K562 (cell line): ENCODE results near the gene TMEM170A. TPM values are rescaled to one million over a fixed set of nuclear protein-coding genes. Genes with fewer than 3 reads are reported as not detected.
A peak's percentile ranks its signal among the peaks of the same experiment; 100 is the strongest.

Source experiments
- CBX1 ChIP-seq: sonication (generic); IDR thresholded peaks from 2 replicates; pipeline ENCODE4 v1.6.1; 2016; ENCODE audit warnings: antibody characterized with exemption, low read depth, mild to moderate bottlenecking
- CREB3L1 ChIP-seq: fragments of 450-650 bp; IDR thresholded peaks from 2 replicates; pipeline ENCODE4 v1.6.1; 2014; ENCODE audit warnings: low read depth, mild to moderate bottlenecking, moderate library complexity, borderline replicate concordance
- DIDO1 ChIP-seq: fragments of 450-650 bp; IDR thresholded peaks from 2 replicates; pipeline ENCODE4 v1.6.1; 2016; ENCODE audit warnings: low read depth, missing biosample characterization, missing genetic modification characterization
- HLTF ChIP-seq: fragments of 450-650 bp; IDR thresholded peaks from 2 replicates; pipeline ENCODE4 v1.6.1; 2016
- HOMEZ ChIP-seq: fragments of 250-450 bp; sonication (Bioruptor Pico); IDR thresholded peaks from 2 replicates; pipeline ENCODE4 v1.4.0; 2020; ENCODE audit warnings: mild to moderate bottlenecking, moderate library complexity
- KDM1A ChIP-seq, 2 experiments: fragments of 450-650 bp; IDR thresholded peaks; 2 replicates each; pipeline ENCODE4 v1.6.1; 2016; ENCODE audit warnings: mild to moderate bottlenecking in 2 of 2
- NR2C2 ChIP-seq, 2 experiments: fragments of 200-800 bp in 1 of 2; sonication (Bioruptor generic) in 1 of 2; sonication (generic) in 1 of 2; formaldehyde crosslinking in 1 of 2; IDR thresholded peaks; 2 replicates each; pipeline versions ENCODE4 v1.6.1 to v1.8.0; 2016 to 2022; ENCODE audit warnings: mild to moderate bottlenecking in 1 of 2, missing compliant biosample characterization in 1 of 2, missing genetic modification characterization in 1 of 2, missing genetic modification reagents in 1 of 2
- RBFOX2 ChIP-seq: fragments of 200-400 bp; formaldehyde crosslinking; IDR thresholded peaks from 2 replicates; pipeline ENCODE4 v1.6.1; 2017; ENCODE audit warnings: low read depth, mild to moderate bottlenecking, low read length, moderate library complexity
- RBM22 ChIP-seq: fragments of 200-400 bp; formaldehyde crosslinking; IDR thresholded peaks from 2 replicates; pipeline ENCODE4 v1.6.1; 2018; ENCODE audit warnings: low read length, low read depth; ENCODE audit not compliant: poor library complexity, severe bottlenecking
- RFX5 ChIP-seq: IDR thresholded peaks from 2 replicates; pipeline ENCODE4 v1.6.1; 2011; ENCODE audit warnings: low read depth, mild to moderate bottlenecking, improper control_type of control experiment, low read length
- SNAPC5 ChIP-seq: fragments of 250-450 bp; sonication (Bioruptor Pico); IDR thresholded peaks from 2 replicates; pipeline ENCODE4 v1.8.0; 2021; ENCODE audit warnings: moderate library complexity, mild to moderate bottlenecking, inconsistent platforms
- TBP ChIP-seq: optimal IDR thresholded peaks from 2 replicates; pipeline ENCODE3; 2011; ENCODE audit warnings: low read depth, low read length, improper control_type of control experiment
- U2AF2 ChIP-seq: fragments of 200-400 bp; formaldehyde crosslinking; optimal IDR thresholded peaks from 2 replicates; pipeline ENCODE3; 2017; ENCODE audit warnings: low read depth, mild to moderate bottlenecking, low read length
- VEZF1 ChIP-seq: fragments of 200-800 bp; sonication (Bioruptor generic); IDR thresholded peaks from 2 replicates; pipeline ENCODE4 v1.6.1; 2017; ENCODE audit warnings: missing genetic modification characterization, missing compliant biosample characterization
- ZBTB11 ChIP-seq, 3 experiments: fragments of 200-800 bp in 1 of 3; fragments of 250-450 bp in 1 of 3; fragments of 450-650 bp in 1 of 3; sonication (Bioruptor Pico) in 1 of 3; sonication (Bioruptor generic) in 1 of 3; formaldehyde crosslinking in 1 of 3; IDR thresholded peaks; 2 replicates each; pipeline versions ENCODE4 v1.6.1 to v1.8.0; 2016 to 2022; ENCODE audit warnings: mild to moderate bottlenecking in 2 of 3, missing genetic modification characterization in 2 of 3, missing compliant biosample characterization in 1 of 3, moderate library complexity in 1 of 3
- ZFP36 ChIP-seq: fragments of 150-350 bp; IDR thresholded peaks from 2 replicates; pipeline ENCODE4 v1.6.1; 2018; ENCODE audit warnings: low read length, low read depth; ENCODE audit not compliant: partially characterized antibody
- ZNF224 ChIP-seq: sonication (generic); formaldehyde crosslinking; IDR thresholded peaks from 2 replicates; pipeline ENCODE4 v1.8.0; 2022; ENCODE audit warnings: mild to moderate bottlenecking, missing genetic modification reagents
- ZNF551 ChIP-seq: fragments of 250-450 bp; sonication (Bioruptor Pico); IDR thresholded peaks from 2 replicates; pipeline ENCODE4 v1.5.0; 2021; ENCODE audit warnings: mild to moderate bottlenecking, moderate library complexity
- ZNF79 ChIP-seq: fragments of 250-450 bp; sonication (Bioruptor Pico); IDR thresholded peaks from 2 replicates; pipeline ENCODE4 v1.4.0; 2020; ENCODE audit warnings: low read depth, mild to moderate bottlenecking, moderate library complexity
- polyA plus RNA-seq, 8 experiments: library from polyadenylated mRNA; depleted of rRNA in 4 of 8; stranded (reverse) in 5 of 8; unstranded in 3 of 8; fragments of >200 nt; fragmentation: Nextera tagmentation in 2 of 8; fragmentation: Illumina TruSeq in 1 of 8; extraction: Ambion mirVana in 2 of 8; extraction: Trizol in 1 of 8; gene quantifications; 2 replicates each; pipeline versions ENCODE4 v1.2.1 to v1.2.3, GENCODE V29; 2011 to 2014; ENCODE audit warnings: inconsistent platforms in 1 of 8, missing spikeins in 1 of 8
- total RNA-seq, 7 experiments: library from RNA; depleted of rRNA in 6 of 7; stranded (reverse); fragments of >200 nt in 6 of 7; fragmentation: Illumina TruSeq in 2 of 7; extraction: Trizol in 2 of 7; gene quantifications; 2 replicates each; pipeline versions ENCODE4 v1.2.1 to v1.2.3, GENCODE V29; 2011 to 2021; ENCODE audit warnings: low replicate concordance in 1 of 7

Gene TMEM170A
- total and polyA plus RNA-seq, 9 of the 15 experiments (the other 6 are each of a cell fraction or from before 2014, with no cell fraction given), result 6.1 to 30.2 (median 15.0) TPM

GRCh38 chr16:75433732-75434413 is 30.6 kb downstream of the TMEM170A start (continued):
- TF ChIP-seq VEZF1 (CRISPR knock-in tag) (peak; percentile 15; the same call in 1 of the 2 replicates), KDM1A (IDR thresholded peaks at IDR 0.05) (no peak), RBM22 (no peak), HLTF (no peak), ZBTB11 (CRISPR knock-in tag; IDR thresholded peaks at IDR 0.05) (peak in 1 of 3 experiments; percentile 26; a peak in 1 of 6 replicates), HOMEZ (CRISPR knock-in tag) (no peak), SNAPC5 (CRISPR knock-in tag) (no peak), CBX1 (no peak), DIDO1 (0 out of 2 replicates have a peak, but pooled peaks have one; percentile 38), ZNF551 (CRISPR knock-in tag) (no peak; the same call in 1 of the 2 replicates), ZFP36 (no peak), CREB3L1 (no peak), RFX5 (no peak), ZNF79 (CRISPR knock-in tag) (no peak), U2AF2 (no peak), NR2C2 (CRISPR knock-in tag; IDR thresholded peaks at IDR 0.05) (peak; percentile 62; the same call in 1 of the 2 replicates), NR2C2 (tag; IDR thresholded peaks at IDR 0.05) (peak; percentile 74; the same call in 1 of the 2 replicates), RBFOX2 (no peak), TBP (peak; percentile 73), ZNF224 (no peak)
